ENCODE measurements around the gene RO60.
"Not testable (repeated sequence)": the region's sequence is repeated elsewhere in the genome, so short reads cannot be mapped to it uniquely, and the experiment has no call there.

The RO60 gene

DNA sequence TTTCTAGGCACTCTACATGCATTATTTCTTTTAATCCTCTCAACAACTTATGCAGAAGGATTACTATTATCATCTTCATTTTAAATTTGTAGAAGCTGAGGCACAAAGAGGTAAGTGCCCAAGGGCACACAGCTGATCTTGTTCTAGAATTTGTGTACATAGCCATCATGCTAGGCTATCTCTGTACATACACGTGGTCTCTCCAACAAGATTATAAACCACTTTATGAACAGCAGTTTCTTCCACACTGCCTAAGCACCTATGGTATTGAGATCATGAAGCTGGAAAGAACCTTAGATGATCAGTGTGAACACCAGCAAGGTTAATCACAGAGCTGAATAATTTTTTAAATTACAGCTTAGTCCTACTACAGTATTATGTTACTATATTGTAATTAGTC lies 29.1 kb upstream of the RO60 start:
- H3K18ac ChIP-seq (ENCODE audit: low read length) = no peak overlapping the region
- no peaks in the 10 kb centered on the region for H3K79me2 ChIP-seq (ENCODE audit: control insufficient read depth, insufficient read depth, low read length, poor library complexity)
- H2AK5ac ChIP-seq (ENCODE audit: low read length) = no peak overlapping the region
- H3K36me3 ChIP-seq (ENCODE audit: control insufficient read depth in 1 of 2, insufficient read depth in 2 of 2, low read length in 2 of 2) = peaks cover 0 to 2% of the 10 kb centered on the region in 2 experiments
- no peak for DNase-seq
- H3K9ac ChIP-seq (ENCODE audit: low read length) = no peak overlapping the region
- peak overlapping the region; percentile 12 for H3K23ac ChIP-seq (ENCODE audit: low read length)
- H3K4me1 ChIP-seq (ENCODE audit: control insufficient read depth in 1 of 2, insufficient read depth in 2 of 2, low read length in 2 of 2) = no peaks in the 10 kb centered on the region
- no peak overlapping the region for H4K12ac ChIP-seq (ENCODE audit: low read depth, low read length)
- H4K8ac ChIP-seq (ENCODE audit: low read depth, low read length) = no peak overlapping the region
- no peaks in the 10 kb centered on the region for H3K79me1 ChIP-seq (ENCODE audit: low read length)
- H3K27me3 ChIP-seq (ENCODE audit: insufficient read depth, low read length) = no peaks in the 10 kb centered on the region
- H3K4ac ChIP-seq (ENCODE audit: low read depth, low read length) = no peak overlapping the region
- H3K4me3 ChIP-seq (ENCODE audit: low read depth, low read length) = no peak overlapping the region
- H3K27ac ChIP-seq (ENCODE audit: low read depth, low read length) = no peak overlapping the region
- H4K91ac ChIP-seq (ENCODE audit: low read depth, low read length) = no peak overlapping the region
- no peak overlapping the region for H2BK12ac ChIP-seq (ENCODE audit: low read length)
- no peak overlapping the region for H2AFZ ChIP-seq (ENCODE audit: insufficient read depth, low read length, poor library complexity)
- H2BK5ac ChIP-seq (ENCODE audit: low read depth, low read length, poor library complexity) = no peak overlapping the region
- H3K4me2 ChIP-seq (ENCODE audit: low read length) = no peak overlapping the region
- no peak overlapping the region for H3K14ac ChIP-seq (ENCODE audit: low read length)
- H3K9me3 ChIP-seq (ENCODE audit: insufficient read depth, low read depth, low read length) = no peaks in the 10 kb centered on the region
- WGBS (ENCODE audit: extremely low coverage, insufficient coverage, insufficient read length) = no CpG with 5 or more reads among the region's 1 CpG
- H2BK120ac ChIP-seq (ENCODE audit: insufficient read depth, low read length, poor library complexity) = no peak overlapping the region

DNA sequence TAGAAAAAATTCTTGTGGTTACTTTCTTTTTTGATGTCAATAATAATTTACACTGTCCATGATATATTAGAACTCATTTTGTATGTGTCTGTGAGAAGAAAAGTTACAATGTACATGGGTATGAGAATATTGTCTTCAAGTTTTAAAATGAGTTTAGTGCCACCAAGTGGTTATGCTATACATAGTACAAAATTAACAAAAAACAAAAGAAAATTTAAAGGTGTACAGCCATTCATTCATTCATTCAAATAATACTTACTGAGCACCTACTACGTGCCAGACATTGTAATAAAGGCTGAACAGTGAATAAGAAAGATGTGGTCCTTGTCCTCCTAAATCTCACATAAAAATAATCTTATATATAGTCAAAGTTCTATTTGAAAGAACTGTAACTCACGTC lies 28.0 kb upstream of the RO60 start:
- Histone ChIP-seq H3K27ac (ENCODE audit: low read depth, low read length) (no peak overlapping the region), H3K79me2 (ENCODE audit: control insufficient read depth, insufficient read depth, low read length, poor library complexity) (no peaks in the 10 kb centered on the region), H3K4me2 (ENCODE audit: low read length) (no peak overlapping the region), H2AFZ (ENCODE audit: insufficient read depth, low read length, poor library complexity) (no peak overlapping the region), H3K9ac (ENCODE audit: low read length) (no peak overlapping the region), H3K23ac (ENCODE audit: low read length) (no peak overlapping the region), H4K91ac (ENCODE audit: low read depth, low read length) (no peak overlapping the region), H3K4me1 (ENCODE audit: control insufficient read depth in 1 of 2, insufficient read depth in 2 of 2, low read length in 2 of 2) (no peaks in the 10 kb centered on the region), H3K36me3 (ENCODE audit: control insufficient read depth in 1 of 2, insufficient read depth in 2 of 2, low read length in 2 of 2) (peaks cover 0 to 2% of the 10 kb centered on the region in 2 experiments), H4K12ac (ENCODE audit: low read depth, low read length) (no peak overlapping the region), H2AK5ac (ENCODE audit: low read length) (no peak overlapping the region), H4K8ac (ENCODE audit: low read depth, low read length) (no peak overlapping the region), H3K79me1 (ENCODE audit: low read length) (no peaks in the 10 kb centered on the region), H3K4ac (ENCODE audit: low read depth, low read length) (no peak overlapping the region), H3K4me3 (ENCODE audit: low read depth, low read length) (no peak overlapping the region), H3K27me3 (ENCODE audit: insufficient read depth, low read length) (no peaks in the 10 kb centered on the region), H3K14ac (ENCODE audit: low read length) (no peak overlapping the region), H2BK5ac (ENCODE audit: low read depth, low read length, poor library complexity) (no peak overlapping the region), H2BK120ac (ENCODE audit: insufficient read depth, low read length, poor library complexity) (no peak overlapping the region), H3K18ac (ENCODE audit: low read length) (no peak overlapping the region), H3K9me3 (ENCODE audit: insufficient read depth, low read depth, low read length) (no peaks in the 10 kb centered on the region), H2BK12ac (ENCODE audit: low read length) (no peak overlapping the region)
- no CpG with 5 or more reads among the region's 2 CpGs for WGBS (ENCODE audit: extremely low coverage, insufficient coverage, insufficient read length)
- DNase-seq = peak in 1 of 2 donors; percentile 20

DNA sequence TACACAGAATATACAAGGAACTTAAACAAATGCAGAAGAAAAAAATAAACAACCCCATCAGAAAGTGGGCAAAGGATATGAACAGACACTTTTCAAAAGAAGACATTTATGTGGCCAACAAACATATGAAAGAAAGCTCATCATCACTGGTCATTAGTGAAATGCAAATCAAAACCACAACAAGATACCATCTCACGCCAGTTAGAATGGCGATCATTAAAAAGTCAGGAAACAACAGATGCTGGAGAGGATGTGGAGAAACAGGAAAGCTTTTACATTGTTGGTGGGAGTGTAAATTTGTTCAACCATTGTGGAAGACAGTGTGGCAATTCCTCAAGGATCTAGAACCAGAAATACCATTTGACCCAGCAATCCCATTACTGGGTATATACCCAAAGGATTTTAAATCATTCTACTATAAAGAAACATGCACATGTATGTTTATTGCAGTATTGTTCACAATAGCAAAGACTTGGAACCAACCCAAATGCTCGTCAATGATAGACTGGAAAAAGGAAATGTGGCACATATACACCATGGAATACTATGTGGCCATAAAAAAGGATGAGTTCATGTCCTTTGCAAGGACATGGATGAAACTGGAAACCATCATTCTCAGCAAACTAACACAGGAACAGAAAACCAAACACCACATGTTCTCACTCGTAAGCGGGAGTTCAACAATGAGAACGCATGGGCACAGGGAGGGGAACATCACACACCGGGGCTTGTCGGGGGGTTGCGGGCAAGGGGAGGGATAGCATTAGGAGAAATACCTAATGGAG lies 26.6 kb upstream of the RO60 start:
- H3K9me3 ChIP-seq (ENCODE audit: insufficient read depth, low read depth, low read length); H2AFZ ChIP-seq (ENCODE audit: insufficient read depth, low read length, poor library complexity); H3K27ac ChIP-seq (ENCODE audit: low read depth, low read length); DNase-seq; H3K18ac ChIP-seq (ENCODE audit: low read length); H3K14ac ChIP-seq (ENCODE audit: low read length); H3K79me1 ChIP-seq (ENCODE audit: low read length); H3K4ac ChIP-seq (ENCODE audit: low read depth, low read length); H3K27me3 ChIP-seq (ENCODE audit: insufficient read depth, low read length); H4K91ac ChIP-seq (ENCODE audit: low read depth, low read length); H2BK120ac ChIP-seq (ENCODE audit: insufficient read depth, low read length, poor library complexity); H3K79me2 ChIP-seq (ENCODE audit: control insufficient read depth, insufficient read depth, low read length, poor library complexity); H3K36me3 ChIP-seq (ENCODE audit: control insufficient read depth in 1 of 2, insufficient read depth in 2 of 2, low read length in 2 of 2); H2AK5ac ChIP-seq (ENCODE audit: low read length); H3K23ac ChIP-seq (ENCODE audit: low read length); H4K12ac ChIP-seq (ENCODE audit: low read depth, low read length); H2BK5ac ChIP-seq (ENCODE audit: low read depth, low read length, poor library complexity); H3K4me1 ChIP-seq (ENCODE audit: control insufficient read depth in 1 of 2, insufficient read depth in 2 of 2, low read length in 2 of 2); H3K4me2 ChIP-seq (ENCODE audit: low read length); H3K9ac ChIP-seq (ENCODE audit: low read length); H4K8ac ChIP-seq (ENCODE audit: low read depth, low read length); H2BK12ac ChIP-seq (ENCODE audit: low read length): not testable (repeated sequence)
- WGBS (ENCODE audit: extremely low coverage, insufficient coverage, insufficient read length) = no CpG with 5 or more reads among the region's 9 CpGs
- H3K4me3 ChIP-seq (ENCODE audit: low read depth, low read length) = peak overlapping the region; percentile 44

DNA sequence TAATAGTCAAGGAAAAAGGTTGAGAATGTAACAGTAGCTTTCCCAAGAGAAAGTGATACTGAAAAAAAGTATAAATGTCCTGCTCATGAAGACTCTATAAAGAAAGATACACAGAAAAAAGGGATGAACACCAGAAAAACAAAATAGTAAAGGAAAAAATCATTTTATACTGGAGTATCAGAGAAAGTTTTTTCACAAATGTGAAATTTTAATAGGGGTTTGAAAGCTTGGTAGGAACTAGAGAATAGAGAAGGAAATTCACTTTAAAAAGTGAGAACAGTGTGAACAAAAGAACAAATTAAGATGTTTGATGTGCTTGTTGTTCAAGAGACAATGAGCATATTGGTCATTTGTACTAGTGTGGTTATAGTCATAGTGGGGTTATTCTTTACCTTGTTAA lies 25.8 kb upstream of the RO60 start:
- H2AK5ac ChIP-seq (ENCODE audit: low read length) = no peak overlapping the region
- H4K8ac ChIP-seq (ENCODE audit: low read depth, low read length) = no peak overlapping the region
- H3K79me1 ChIP-seq (ENCODE audit: low read length) = no peaks in the 10 kb centered on the region
- no peak overlapping the region for H3K4me3 ChIP-seq (ENCODE audit: low read depth, low read length)
- no peak overlapping the region for H3K23ac ChIP-seq (ENCODE audit: low read length)
- H3K79me2 ChIP-seq (ENCODE audit: control insufficient read depth, insufficient read depth, low read length, poor library complexity) = no peaks in the 10 kb centered on the region
- no peak overlapping the region for H2BK120ac ChIP-seq (ENCODE audit: insufficient read depth, low read length, poor library complexity)
- H2BK12ac ChIP-seq (ENCODE audit: low read length) = no peak overlapping the region
- H3K18ac ChIP-seq (ENCODE audit: low read length) = no peak overlapping the region
- no peak overlapping the region for H4K91ac ChIP-seq (ENCODE audit: low read depth, low read length)
- H3K9me3 ChIP-seq (ENCODE audit: insufficient read depth, low read depth, low read length) = no peaks in the 10 kb centered on the region
- H3K9ac ChIP-seq (ENCODE audit: low read length) = no peak overlapping the region
- no peak overlapping the region for H3K4me2 ChIP-seq (ENCODE audit: low read length)
- H3K4me1 ChIP-seq (ENCODE audit: control insufficient read depth in 1 of 2, insufficient read depth in 2 of 2, low read length in 2 of 2) = no peaks in the 10 kb centered on the region
- H4K12ac ChIP-seq (ENCODE audit: low read depth, low read length) = no peak overlapping the region
- no peak overlapping the region for H3K27ac ChIP-seq (ENCODE audit: low read depth, low read length)
- no peak overlapping the region for H3K14ac ChIP-seq (ENCODE audit: low read length)
- no peaks in the 10 kb centered on the region for H3K36me3 ChIP-seq (ENCODE audit: control insufficient read depth in 1 of 2, insufficient read depth in 2 of 2, low read length in 2 of 2)
- H3K27me3 ChIP-seq (ENCODE audit: insufficient read depth, low read length) = no peaks in the 10 kb centered on the region
- no peak overlapping the region for H2AFZ ChIP-seq (ENCODE audit: insufficient read depth, low read length, poor library complexity)
- no peak overlapping the region for H2BK5ac ChIP-seq (ENCODE audit: low read depth, low read length, poor library complexity)
- DNase-seq = no peak
- no peak overlapping the region for H3K4ac ChIP-seq (ENCODE audit: low read depth, low read length)

Measured in trophoblast cell (in vitro differentiated cells and primary cell).